ENCODE data around the gene ZNF454.

Gene ZNF454

GRCh38 chr5:178940569-178941360, at the start of gene ZNF454:
Gene ZNF454 (plus strand): TSS chr5:178941198. CDS start chr5:178942792, 1,594 bp downstream.
- Histone ChIP-seq H3K4me1 (ENCODE audit: control insufficient read depth, insufficient read depth, low read length) (no peaks in the 10 kb centered on the region), H3K4me3 (ENCODE audit: low read depth, low read length) (peak within 1 kb of the TSS; percentile 64), H3K9ac (ENCODE audit: low read depth, low read length) (0 out of 2 replicates have a peak within 1 kb of the TSS, but pooled peaks have one; percentile 26), H3K27ac (ENCODE audit: low read depth, low read length) (no peak within 1 kb of the TSS), H3K27me3 (ENCODE audit: control insufficient read depth, insufficient read depth, low read length) (peaks cover 7% of the 10 kb centered on the region; the same call in 1 of the 2 replicates), H3K9me3 (ENCODE audit: control insufficient read depth, insufficient read depth, low read length) (peaks cover 87% of the 10 kb centered on the region), H3K36me3 (ENCODE audit: control insufficient read depth, insufficient read depth, low read length) (no peaks in the 10 kb centered on the region)

GRCh38 chr5:178895615-178896571, 45.1 kb upstream of the ZNF454 start, which contains the start of gene ZFP2:
Gene ZFP2 (plus strand): TSS chr5:178895913. CDS start chr5:178931314, 35,401 bp downstream.
- Histone ChIP-seq H3K27ac (ENCODE audit: low read depth, low read length) (peak within 1 kb of the TSS; percentile 42), H3K36me3 (ENCODE audit: control insufficient read depth, insufficient read depth, low read length) (no peaks in the 10 kb centered on the region), H3K4me3 (ENCODE audit: low read depth, low read length) (peak within 1 kb of the TSS; percentile 70), H3K4me1 (ENCODE audit: control insufficient read depth, insufficient read depth, low read length) (0 out of 2 replicates have a peak, but pooled peaks cover 3% of the 10 kb centered on the region), H3K9ac (ENCODE audit: low read depth, low read length) (peak within 1 kb of the TSS; percentile 66), H3K9me3 (ENCODE audit: control insufficient read depth, insufficient read depth, low read length) (peaks cover 5% of the 10 kb centered on the region; the same call in 1 of the 2 replicates), H3K27me3 (ENCODE audit: control insufficient read depth, insufficient read depth, low read length) (no peaks in the 10 kb centered on the region)

GRCh38 chr5:178899289-178899688, 41.7 kb upstream of the ZNF454 start:
- 0 out of 2 replicates have a peak, but pooled peaks cover 3% of the 10 kb centered on the region for H3K4me1 ChIP-seq (ENCODE audit: control insufficient read depth, insufficient read depth, low read length)
- no peaks in the 10 kb centered on the region for H3K27me3 ChIP-seq (ENCODE audit: control insufficient read depth, insufficient read depth, low read length)
- H3K9me3 ChIP-seq (ENCODE audit: control insufficient read depth, insufficient read depth, low read length): peaks cover 22% of the 10 kb centered on the region
- H3K27ac ChIP-seq (ENCODE audit: low read depth, low read length): no peak overlapping the region
- H3K4me3 ChIP-seq (ENCODE audit: low read depth, low read length): no peak overlapping the region
- H3K36me3 ChIP-seq (ENCODE audit: control insufficient read depth, insufficient read depth, low read length): no peaks in the 10 kb centered on the region
- no peak overlapping the region for H3K9ac ChIP-seq (ENCODE audit: low read depth, low read length)

- Histone ChIP-seq H3K4me1 (ENCODE audit: control insufficient read depth, insufficient read depth, low read length) (no peaks in the 10 kb centered on the region), H3K36me3 (ENCODE audit: control insufficient read depth, insufficient read depth, low read length) (no peaks in the 10 kb centered on the region), H3K4me3 (ENCODE audit: low read depth, low read length) (no peak overlapping the region), H3K27me3 (ENCODE audit: control insufficient read depth, insufficient read depth, low read length) (no peaks in the 10 kb centered on the region), H3K9me3 (ENCODE audit: control insufficient read depth, insufficient read depth, low read length) (peaks cover 45% of the 10 kb centered on the region), H3K27ac (ENCODE audit: low read depth, low read length) (no peak overlapping the region), H3K9ac (ENCODE audit: low read depth, low read length) (no peak overlapping the region)
Measured at GRCh38 chr5:178902849-178903248, 38.1 kb upstream of the ZNF454 start.

GRCh38 chr5:178931846-178932760, 8.9 kb upstream of the ZNF454 start:
- H3K4me3 ChIP-seq (ENCODE audit: low read depth, low read length): no peak overlapping the region
- no peak overlapping the region for H3K27ac ChIP-seq (ENCODE audit: low read depth, low read length)
- H3K9me3 ChIP-seq (ENCODE audit: control insufficient read depth, insufficient read depth, low read length): peaks cover 95% of the 10 kb centered on the region

GRCh38 chr5:178941361-178941760, 363 bp downstream of the ZNF454 start:
- Histone ChIP-seq H3K4me3 (ENCODE audit: low read depth, low read length) (peak overlapping the region; percentile 64), H3K4me1 (ENCODE audit: control insufficient read depth, insufficient read depth, low read length) (no peaks in the 10 kb centered on the region), H3K27me3 (ENCODE audit: control insufficient read depth, insufficient read depth, low read length) (peaks cover 7% of the 10 kb centered on the region; the same call in 1 of the 2 replicates), H3K9me3 (ENCODE audit: control insufficient read depth, insufficient read depth, low read length) (peaks cover 87% of the 10 kb centered on the region), H3K27ac (ENCODE audit: low read depth, low read length) (no peak overlapping the region), H3K9ac (ENCODE audit: low read depth, low read length) (no peak overlapping the region), H3K36me3 (ENCODE audit: control insufficient read depth, insufficient read depth, low read length) (no peaks in the 10 kb centered on the region)

More at GRCh38 chr5:178931846-178932760, 8.9 kb upstream of the ZNF454 start:
- Histone ChIP-seq H3K4me1 (ENCODE audit: control insufficient read depth, insufficient read depth, low read length) (no peaks in the 10 kb centered on the region), H3K36me3 (ENCODE audit: control insufficient read depth, insufficient read depth, low read length) (no peaks in the 10 kb centered on the region), H3K27me3 (ENCODE audit: control insufficient read depth, insufficient read depth, low read length) (no peaks in the 10 kb centered on the region), H3K9ac (ENCODE audit: low read depth, low read length) (no peak overlapping the region)

- Histone ChIP-seq H3K9me3 (ENCODE audit: control insufficient read depth, insufficient read depth, low read length) (peaks cover 89% of the 10 kb centered on the region), H3K36me3 (ENCODE audit: control insufficient read depth, insufficient read depth, low read length) (peaks cover 3% of the 10 kb centered on the region; the same call in 1 of the 2 replicates), H3K27me3 (ENCODE audit: control insufficient read depth, insufficient read depth, low read length) (no peaks in the 10 kb centered on the region), H3K27ac (ENCODE audit: low read depth, low read length) (no peak overlapping the region), H3K4me1 (ENCODE audit: control insufficient read depth, insufficient read depth, low read length) (no peaks in the 10 kb centered on the region), H3K9ac (ENCODE audit: low read depth, low read length) (no peak overlapping the region), H3K4me3 (ENCODE audit: low read depth, low read length) (no peak overlapping the region)
Measured at GRCh38 chr5:178965465-178966055, 24.6 kb downstream of the ZNF454 start.

- 0 out of 2 replicates have a peak overlapping the region, but pooled peaks have one; percentile 8 for H3K4me3 ChIP-seq (ENCODE audit: low read depth, low read length)
- H3K4me1 ChIP-seq (ENCODE audit: control insufficient read depth, insufficient read depth, low read length): no peaks in the 10 kb centered on the region
- H3K27me3 ChIP-seq (ENCODE audit: control insufficient read depth, insufficient read depth, low read length): no peaks in the 10 kb centered on the region
- H3K27ac ChIP-seq (ENCODE audit: low read depth, low read length): no peak overlapping the region
- H3K9me3 ChIP-seq (ENCODE audit: control insufficient read depth, insufficient read depth, low read length): peaks cover 90% of the 10 kb centered on the region
- H3K36me3 ChIP-seq (ENCODE audit: control insufficient read depth, insufficient read depth, low read length): no peaks in the 10 kb centered on the region
- H3K9ac ChIP-seq (ENCODE audit: low read depth, low read length): no peak overlapping the region
Measured at GRCh38 chr5:178981381-178981780, 40.4 kb downstream of the ZNF454 start.

- H3K36me3 ChIP-seq (ENCODE audit: control insufficient read depth, insufficient read depth, low read length): no peaks in the 10 kb centered on the region
- peaks cover 88% of the 10 kb centered on the region for H3K9me3 ChIP-seq (ENCODE audit: control insufficient read depth, insufficient read depth, low read length)
- H3K27ac ChIP-seq (ENCODE audit: low read depth, low read length): no peak overlapping the region
- no peaks in the 10 kb centered on the region for H3K27me3 ChIP-seq (ENCODE audit: control insufficient read depth, insufficient read depth, low read length)
- no peak overlapping the region for H3K9ac ChIP-seq (ENCODE audit: low read depth, low read length)
- no peak overlapping the region for H3K4me3 ChIP-seq (ENCODE audit: low read depth, low read length)
- H3K4me1 ChIP-seq (ENCODE audit: control insufficient read depth, insufficient read depth, low read length): no peaks in the 10 kb centered on the region
Measured at GRCh38 chr5:178982941-178983340, 41.9 kb downstream of the ZNF454 start.

Data from HUES48 (cell line).